HG02571 (cell line): ENCODE measurements around the gene IDH1.
"Not testable (repeated sequence)": the region's sequence is repeated elsewhere in the genome, so short reads cannot be mapped to it uniquely, and the experiment has no call there.

Experiments used
- ATAC-seq: cut with Tn5 transposase; IDR thresholded peaks from one replicate; pipeline ENCODE4 v1.9.1; 2021; ENCODE audit warnings: mild to moderate bottlenecking, moderate library complexity; ENCODE audit not compliant: unreplicated experiment

Gene IDH1

DNA sequence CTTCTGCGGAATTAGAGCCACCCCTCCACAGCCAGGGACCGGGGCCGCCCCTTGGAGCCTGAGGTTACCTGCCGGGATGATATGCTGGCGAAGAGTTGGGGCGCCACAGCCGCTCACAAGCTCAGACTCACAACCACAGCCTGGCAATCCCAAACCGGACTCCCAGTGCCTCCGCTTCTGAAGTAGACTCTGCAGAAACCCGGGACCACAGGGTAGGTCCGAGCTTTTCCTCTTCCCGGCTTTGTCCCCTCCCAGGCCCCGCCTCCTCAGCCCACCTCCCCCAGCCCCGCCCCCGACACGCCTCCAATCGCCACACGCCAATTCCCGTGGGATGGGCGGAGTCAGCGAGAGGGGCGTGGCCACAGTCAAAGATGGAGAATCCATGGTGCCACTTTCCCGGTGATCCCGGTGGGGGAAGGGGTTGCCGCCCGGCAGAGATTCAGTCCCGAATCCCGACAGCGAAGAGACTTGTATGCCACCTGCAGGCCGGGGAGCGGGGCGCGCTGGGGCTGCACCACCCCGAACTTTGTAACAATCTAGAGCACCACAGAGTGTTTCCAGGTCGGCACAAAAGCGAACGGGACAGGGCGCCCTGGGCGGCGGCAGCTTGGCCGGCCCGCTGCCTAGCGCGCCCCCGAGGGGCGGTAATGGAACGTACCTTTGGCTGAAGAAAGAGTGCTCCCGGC is at the start of gene IDH1:
Gene IDH1 (minus strand): TSS at position 201 of the 686 bp plus-strand sequence. CDS start 3,520 bp downstream, outside the sequence.
- ATAC-seq, result peak; percentile 60

DNA sequence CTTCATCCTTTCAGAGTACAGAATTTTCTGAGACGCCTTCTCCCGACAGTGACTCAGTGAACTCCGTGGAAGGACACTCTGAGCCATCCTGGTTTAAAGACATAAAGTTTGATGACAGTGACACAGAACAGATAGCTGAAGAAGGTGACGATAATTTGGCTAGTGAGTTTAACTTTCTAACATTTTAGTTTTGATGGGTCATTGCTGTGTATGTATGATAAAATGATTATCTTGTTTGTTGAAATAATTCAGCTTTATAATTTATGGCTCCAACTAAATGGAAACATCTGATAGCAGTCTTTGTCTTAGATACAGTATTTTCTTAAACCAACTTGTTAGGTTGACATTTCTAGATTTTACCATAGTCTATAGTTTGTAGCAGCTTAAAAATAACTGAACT is 49.3 kb upstream of the IDH1 start:
- no peak for ATAC-seq

DNA sequence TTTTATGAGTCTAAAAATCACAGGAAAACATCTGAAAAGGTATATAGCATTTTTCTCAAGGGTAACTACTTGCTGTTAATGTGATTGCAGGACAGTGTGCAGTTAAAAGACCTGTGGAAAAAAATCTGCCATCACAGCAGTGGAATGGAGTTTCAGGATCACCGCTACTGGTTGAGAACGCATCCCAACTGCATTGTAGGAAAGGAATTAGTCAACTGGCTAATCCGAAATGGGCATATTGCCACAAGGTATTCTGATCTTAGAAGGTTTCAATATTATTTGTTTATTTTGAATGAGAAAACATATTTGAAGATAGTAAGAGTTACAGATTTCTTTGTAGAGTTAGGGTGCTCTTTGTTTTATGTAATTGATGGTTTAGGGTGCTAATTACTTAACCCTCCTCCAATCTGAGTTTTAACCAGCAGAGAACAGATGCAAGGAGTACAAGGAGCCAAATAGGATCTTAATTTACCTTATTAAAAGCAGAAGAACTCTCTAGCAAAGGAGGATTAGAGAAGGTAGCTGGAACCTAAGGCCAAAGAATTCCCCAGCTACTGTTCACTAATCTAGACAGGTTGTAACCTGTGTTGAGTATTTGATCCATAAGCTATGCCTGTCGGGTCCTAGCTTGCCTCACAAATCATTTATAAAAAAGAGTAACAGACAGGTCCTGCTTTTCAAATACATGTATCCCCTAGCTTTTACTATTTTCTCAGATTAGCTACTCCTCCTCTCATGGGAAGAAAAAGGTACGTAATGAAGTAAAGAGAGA is 46.2 kb upstream of the IDH1 start:
- ATAC-seq, result no peak

DNA sequence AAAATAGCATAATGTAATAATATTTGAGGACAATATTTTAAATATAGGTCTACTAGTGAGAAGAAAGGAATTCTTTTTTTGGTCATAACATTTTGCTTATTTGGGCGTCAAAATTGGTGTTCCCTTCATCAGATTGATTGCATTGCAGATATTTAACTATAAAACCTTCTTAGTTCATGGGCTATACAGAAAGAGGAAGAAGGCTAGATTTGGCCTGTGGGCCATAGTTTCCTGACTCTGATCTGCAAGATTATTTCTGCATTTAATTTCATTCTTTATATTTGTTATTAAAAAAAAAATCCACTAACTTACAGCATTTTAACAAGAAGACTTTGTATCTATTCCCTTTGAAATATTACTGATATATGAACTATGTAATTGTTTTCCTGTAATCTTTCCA is 43.1 kb upstream of the IDH1 start:
- no peak for ATAC-seq

DNA sequence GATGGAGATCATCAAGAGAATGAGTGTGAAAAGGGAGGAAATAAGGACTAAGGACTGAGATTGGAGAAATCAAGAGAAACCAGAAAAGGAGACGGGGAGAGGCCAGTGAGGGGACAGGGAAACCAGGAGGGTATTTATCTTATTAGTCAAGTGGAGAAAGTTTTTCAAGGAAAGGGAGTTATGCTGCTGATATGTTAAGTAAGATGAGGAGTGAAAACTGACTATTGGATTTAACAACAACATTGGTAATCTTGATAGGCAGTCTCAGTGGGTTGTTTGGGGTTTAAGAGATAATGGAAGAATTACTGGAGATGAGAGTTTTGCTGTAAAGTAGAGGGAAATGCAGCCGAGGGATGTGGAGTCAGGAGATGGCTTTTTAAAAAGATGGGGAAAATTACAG is 41.7 kb upstream of the IDH1 start:
- ATAC-seq, result no peak

DNA sequence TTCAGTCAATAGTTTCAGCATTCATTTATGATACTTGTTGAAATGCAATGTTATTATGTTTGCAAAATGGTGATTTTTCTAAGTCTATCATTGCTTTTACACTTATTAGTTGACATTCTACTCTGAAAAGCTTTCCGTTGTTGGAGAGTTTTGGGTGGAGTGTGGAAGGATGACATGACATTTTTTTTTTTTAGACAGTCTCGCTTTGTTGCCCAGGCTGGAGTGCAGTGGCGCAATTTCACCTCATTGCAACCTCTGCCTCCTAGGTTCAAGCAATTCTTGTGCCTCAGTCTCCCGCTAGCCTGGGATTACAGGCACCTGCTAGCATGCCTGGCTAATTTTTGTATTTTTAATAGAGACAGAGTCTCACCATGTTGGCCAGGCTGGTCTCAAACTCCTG is 41.0 kb upstream of the IDH1 start:
- ATAC-seq, result no peak

DNA sequence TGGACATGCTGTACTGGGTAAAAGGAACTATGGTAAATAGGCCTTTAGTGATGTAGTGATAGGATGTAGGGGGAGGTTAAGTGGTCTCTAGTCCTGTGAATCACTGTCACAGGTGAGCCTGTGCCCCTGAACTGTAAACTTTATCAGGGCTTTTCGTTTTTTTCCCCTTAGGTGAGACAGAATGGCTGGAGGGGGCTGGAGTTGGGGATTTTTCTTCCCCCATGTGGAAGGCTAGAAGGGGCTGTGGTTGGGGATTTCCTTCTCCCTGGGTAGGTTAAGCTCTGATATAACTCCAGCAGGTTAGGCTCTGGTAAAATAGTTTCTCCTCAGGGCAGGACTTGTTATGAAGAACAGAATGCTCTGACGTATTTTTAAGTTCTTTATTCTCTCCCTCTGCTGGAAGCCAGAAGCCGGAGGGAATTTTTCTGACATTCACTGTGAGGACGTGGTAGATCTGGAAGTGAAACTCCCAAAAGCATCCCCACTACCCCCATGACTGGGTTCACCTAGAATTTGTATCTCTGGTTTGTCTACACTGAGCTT is 39.7 kb upstream of the IDH1 start:
- peak; percentile 52 for ATAC-seq

DNA sequence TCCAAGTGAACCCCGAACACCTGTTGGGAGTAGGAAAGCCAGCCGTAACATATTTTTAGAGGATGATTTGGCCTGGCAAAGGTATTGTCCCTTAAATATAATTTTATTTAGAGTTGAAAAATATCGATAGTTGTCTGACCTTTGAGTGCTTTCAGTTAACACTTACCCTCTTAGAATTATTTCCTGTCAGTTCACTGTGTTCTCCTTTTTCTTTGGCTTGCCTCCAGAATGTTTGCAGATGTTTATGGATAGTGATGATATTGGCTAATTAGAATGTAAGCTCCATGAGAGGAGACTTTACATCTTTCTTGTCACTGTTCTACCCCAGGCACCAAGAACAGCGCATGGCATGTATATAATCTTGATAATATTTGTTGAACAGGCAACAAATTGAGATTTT is 31.0 kb upstream of the IDH1 start:
- no peak for ATAC-seq

DNA sequence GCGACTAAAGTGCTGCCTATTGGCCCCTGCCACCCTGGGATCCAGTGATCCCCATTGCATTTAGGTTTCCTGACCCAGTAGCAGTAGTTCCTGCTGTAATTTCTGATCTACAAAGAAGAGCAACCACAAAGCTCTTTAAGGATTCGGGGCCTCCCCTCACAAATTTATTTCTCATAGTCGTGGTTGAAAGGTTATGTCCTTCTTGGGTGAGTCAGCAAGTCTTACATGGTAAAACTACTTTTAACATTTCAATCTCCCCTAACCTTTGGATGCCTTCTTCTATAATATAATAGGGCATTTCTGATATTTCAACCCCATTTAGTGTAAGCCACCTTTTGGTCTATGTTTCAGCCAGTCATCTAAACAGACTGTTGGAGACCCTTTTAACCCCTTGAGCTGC is 26.1 kb upstream of the IDH1 start:
- peak; percentile 64 for ATAC-seq

DNA sequence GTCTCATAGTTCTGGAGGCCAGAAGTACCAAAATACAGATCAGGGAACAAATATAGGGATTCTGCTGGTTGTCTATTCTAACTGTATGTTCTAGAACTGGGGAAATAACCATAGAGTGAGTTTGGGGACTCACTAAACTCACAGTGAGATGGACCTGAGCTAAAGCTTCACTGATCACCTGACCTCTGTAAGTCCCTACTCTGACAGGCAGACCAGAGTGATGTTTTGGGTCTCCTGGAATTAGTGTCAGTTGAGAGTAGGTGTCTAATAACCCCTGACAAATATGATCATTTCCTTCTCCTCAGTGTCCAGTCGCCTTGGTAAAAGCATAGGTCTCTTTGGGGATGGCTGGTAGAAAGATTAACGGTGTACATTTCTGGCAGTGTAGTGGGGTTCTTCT is 25.4 kb upstream of the IDH1 start:
- no peak for ATAC-seq

DNA sequence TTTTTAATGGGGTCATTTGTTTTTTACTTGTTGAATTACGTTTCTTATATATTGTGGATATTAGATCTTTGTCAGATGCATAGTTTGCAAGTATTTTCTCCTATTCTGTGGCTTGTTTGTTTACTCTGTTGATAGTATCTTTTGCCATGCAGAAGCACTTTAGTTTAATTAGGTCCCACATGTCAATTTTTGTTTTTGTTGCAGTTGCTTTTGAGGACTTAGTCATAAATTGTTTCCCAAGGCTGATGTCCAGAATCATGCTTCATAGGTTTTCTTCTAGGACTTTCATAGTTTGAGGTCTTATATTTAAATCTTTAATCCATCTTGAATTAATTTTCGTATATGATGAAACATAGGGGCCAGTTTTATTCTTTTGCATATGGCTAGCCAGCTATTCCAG is 24.4 kb upstream of the IDH1 start:
- ATAC-seq, result no peak

DNA sequence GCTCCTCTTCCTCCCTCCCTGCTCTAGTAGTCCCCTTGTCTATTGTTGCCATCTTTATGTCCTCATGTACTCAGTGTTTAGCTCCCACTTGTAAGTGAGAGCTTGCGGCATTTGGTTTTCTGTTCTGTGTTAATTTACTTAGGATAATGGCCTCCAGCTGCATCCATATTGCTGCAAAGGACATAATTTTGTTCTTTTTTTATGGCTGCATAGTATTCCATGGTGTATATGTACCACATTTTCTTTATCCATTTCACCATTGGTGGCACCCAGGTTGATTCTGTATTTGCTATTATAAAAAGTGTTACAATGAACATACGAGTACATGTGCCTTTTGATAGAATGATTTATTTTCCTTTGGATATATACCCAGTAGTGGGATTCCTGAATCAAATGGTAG is 23.7 kb upstream of the IDH1 start:
- ATAC-seq, result no peak

DNA sequence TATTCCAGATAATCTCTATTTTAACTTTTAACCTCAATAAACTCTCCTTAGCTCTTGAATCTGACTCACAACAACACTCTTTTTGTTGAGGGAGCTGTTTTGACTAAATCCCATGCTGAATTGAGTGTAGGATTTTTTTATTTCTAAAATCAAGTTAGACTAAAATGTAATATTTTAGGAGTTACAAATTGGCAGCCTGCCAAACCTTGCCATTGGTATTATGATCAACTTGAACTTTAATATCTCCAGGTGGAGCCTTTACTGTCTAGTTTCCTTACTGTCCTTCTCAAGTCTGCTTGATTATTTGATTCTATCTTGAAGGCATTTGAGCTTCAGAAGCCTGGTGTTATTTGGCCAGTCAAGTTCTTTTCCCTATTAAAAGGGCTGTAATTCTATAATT is 19.9 kb upstream of the IDH1 start:
- no peak for ATAC-seq

DNA sequence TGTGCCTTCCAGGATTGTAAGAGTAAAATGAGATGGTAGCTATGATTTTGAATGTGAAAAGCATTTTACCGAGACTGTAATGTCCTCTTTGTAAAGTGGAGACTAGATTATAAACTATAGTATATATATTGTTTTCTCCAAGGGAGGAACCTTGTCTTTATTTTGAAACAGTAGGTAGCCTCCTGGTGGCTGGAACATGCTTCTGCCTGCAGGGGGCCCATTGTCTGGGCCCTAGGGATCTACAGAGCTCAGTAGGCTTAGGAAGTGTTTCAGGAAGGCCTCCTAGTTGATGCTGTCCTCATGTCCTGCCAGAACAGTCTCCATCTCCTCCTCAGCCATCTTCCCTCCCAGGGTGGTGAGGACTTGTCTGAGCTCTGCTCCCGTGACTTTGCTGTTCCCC is 14.2 kb upstream of the IDH1 start:
- no peak for ATAC-seq

DNA sequence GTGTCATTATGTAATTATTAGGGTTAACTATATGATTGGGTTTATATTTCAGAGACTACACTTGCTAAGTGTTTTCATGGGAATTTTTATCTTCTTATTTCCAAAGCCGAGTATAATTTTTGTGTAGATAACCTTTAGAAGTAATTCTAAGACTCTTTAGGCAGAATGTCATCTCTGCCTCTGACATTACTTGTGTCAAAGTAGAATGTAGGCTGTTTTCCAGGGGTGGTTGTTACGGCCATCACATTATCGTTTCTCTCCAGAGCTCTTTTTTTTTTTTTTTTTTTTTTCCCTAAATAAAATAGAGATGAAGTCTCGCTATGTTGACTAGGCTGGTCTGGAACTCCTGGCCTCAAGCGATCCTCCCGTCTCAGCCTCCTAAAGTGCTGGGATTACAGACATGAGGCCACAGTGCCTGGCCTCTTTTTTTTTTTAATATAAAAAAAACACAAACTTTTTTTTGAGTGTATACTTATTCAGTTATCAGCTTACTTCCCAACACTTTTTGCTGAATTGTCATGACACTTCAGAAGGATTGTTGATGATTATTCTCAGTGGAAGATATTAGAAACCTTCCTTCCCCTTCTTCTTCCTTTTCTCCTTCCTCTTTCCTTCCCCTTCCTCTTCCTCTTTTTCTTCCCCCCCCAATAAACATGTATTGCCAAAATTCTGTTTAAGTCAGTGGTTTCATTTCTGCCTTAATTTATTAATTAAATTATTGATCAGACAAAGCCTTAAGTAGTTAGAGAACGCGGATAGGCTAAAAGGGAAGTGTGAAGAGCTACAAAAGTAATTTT is 13.5 kb upstream of the IDH1 start:
- ATAC-seq, result no peak

DNA sequence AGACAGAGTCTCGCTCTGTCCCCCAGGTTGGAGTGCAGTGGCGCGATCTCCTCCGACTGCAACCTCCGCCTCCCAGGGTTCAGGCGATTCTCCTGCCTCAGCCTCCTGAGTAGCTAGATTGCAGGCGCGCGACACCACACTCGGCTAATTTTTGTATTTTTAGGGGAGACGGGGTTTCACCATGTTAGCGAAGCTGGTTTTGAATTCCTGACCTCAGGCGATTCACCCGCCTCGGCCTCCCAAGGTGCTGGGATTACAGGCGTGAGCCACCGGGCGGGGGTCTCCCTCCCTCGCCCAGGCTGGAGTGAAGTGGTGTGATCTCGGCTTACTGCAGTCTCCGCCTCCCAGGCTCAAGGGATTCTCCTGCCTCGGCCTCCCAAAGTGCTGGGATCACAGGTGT is 12.7 kb upstream of the IDH1 start:
- ATAC-seq, result not testable (repeated sequence)

DNA sequence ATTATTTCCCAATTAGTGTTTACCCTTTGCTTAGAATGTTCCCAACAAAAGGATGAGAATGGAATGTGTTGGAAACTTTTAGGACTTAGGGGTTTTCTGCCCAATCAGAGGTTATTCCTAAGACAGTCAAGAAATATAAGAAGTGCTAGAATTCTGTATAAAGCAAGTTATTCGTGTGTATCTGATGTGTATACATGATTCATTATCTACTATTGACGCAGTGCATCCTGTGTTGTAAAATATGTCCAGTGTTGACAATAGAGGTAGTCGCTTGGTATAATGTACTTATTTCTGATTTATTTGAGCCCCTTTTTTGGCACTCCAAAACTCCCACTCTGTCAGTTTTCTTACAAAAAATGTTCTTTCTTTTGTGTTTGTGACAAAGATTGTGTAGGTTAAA is 12.1 kb upstream of the IDH1 start:
- no peak for ATAC-seq

DNA sequence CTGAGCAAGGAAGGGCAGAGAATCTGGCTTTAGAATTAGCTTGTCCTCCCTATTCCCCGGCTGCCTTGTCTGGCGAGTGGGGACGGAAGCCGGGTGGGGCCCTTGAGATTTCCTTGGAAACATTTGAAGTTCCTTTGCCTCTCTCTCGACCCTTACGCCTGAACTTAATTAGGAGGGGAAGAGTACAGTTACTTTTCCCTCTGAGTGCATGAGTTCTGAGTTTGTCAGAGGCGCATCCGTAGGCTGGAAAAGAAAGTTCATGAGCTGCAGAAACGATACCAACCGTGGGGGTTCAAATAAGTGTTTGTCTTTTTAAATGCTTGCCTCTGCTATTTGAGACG is 11.7 kb upstream of the IDH1 start:
- ATAC-seq, result peak; percentile 4

DNA sequence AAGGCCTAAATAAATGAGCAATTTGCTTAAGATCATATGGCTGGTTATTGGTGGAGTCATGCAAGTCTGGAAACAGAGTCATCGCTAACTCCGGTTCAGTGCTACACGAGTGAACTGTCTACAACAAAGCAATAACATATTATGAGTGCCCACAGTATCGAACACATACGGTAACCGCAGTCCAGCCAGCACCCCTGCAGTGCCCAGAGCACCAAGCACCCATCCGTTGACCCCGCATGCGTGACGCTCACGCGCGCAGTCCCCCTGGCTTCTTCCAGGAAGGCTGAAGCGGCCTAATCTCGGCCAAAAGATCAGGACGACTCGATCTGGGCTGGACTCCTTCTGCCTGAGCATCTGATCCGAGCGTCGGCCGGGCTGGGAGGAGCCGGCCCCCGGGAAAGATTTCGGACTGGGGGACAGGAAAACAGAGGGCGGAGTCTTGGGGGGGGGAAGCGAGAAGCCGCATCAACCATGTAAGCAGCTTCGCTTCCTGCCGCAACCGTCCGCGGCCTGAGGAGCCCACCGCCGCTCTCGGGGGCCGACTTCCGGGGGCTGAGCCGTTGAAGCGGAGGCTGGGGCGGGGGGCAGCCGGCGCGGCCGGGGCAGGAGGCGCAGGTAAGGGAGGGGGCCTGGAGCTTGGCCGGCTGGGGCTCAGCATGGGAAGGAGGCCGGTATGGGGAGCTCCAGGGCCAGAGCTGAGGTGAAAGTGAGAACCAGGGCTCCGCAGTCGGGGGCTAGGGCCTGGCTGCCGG is 11.1 kb upstream of the IDH1 start, which contains the start of gene PIKFYVE:
Gene PIKFYVE (plus strand): TSS at position 455 of the 752 bp plus-strand sequence. CDS start 5,265 bp downstream, outside the sequence.
- ATAC-seq, result peak; percentile 81

DNA sequence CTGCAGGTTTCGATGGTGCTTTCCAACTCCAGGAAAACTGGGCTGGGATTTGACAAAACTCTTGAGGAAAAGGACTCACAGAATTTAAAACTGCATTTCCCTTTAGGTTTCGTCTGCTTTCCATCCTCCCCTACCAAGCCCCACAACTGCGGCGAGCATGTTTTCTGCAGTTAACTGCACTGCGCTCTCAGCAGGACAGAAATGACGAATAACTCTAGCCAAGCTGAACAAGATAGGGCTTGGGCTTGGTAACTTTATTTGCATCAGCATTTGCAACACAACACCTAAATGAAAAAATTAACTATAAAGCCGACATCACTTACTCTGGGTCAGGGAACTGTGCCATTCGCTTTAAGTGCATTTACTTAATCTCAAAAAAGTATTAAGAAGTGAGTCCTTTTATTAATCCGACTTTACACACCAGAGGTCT is 10.5 kb upstream of the IDH1 start:
- peak; percentile 37 for ATAC-seq
